GM19324 (cell line): Measurements from ENCODE around the gene ANKRD34A.

ENCODE experiments used
- ATAC-seq: cut with Tn5 transposase; IDR thresholded peaks from one replicate; pipeline ENCODE4 v1.9.1; 2021; ENCODE audit warnings: mild to moderate bottlenecking, moderate library complexity; ENCODE audit not compliant: unreplicated experiment, low FRiP score

Gene ANKRD34A

DNA sequence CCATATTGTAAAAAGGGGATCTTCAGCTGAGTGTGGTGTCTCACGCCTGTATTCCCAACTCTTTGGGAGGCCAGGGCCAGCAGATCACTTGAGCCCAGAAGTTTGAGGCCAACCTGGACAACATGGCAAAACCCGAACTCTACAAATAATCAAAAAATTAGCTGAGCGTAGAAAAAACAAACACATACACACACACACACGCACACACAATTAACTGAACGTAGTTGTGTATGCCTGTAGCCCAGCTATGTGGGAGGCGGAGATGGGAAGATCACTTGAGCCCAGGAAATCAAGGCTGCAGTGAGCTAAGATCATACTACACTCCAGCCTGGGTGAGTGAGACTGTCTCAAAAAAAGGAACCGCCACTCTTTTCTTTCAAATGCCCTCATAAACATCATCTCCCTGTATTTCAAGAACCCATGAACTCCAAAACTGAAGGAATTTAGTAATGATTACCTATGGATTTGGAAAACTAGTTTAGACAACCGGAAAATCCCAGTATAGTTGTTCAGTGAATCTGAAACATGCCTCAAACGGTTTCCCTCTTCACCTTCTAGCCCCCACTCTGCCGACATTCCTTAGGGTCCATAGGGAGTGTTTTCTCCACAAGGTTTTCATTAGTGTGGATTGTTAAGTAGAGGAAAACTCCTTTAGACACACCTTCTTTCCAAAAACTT lies 27.5 kb upstream of the ANKRD34A start:
- ATAC-seq, result no peak

DNA sequence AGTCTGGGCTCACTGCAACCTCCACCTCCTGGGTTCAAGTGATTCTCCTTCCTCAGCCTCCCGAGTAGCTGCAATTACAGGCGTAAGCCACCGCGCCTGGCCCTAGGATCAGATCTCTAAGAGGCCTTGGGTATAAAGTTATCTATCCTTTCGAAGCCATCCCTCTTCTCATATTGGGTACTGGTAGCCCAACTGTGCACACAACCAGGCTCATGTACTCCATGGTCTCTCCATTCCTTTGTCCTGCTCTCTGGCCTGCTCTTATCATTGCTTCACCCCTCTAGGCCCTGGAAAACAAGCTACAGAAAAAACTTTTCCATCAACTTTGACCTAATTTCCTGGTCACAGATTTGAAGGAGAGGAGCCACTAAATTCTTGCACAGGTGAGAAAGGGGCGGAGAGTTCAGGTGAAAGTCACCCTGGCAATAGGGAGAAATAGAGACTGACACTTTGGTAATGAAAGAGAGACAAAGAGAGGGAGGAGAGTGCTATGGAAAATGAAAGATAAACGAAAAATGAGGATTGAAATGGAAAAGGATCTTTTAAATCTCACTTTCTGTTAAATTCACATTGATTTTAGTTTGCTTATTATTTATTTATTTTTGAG lies 26.0 kb upstream of the ANKRD34A start:
- ATAC-seq, result no peak

DNA sequence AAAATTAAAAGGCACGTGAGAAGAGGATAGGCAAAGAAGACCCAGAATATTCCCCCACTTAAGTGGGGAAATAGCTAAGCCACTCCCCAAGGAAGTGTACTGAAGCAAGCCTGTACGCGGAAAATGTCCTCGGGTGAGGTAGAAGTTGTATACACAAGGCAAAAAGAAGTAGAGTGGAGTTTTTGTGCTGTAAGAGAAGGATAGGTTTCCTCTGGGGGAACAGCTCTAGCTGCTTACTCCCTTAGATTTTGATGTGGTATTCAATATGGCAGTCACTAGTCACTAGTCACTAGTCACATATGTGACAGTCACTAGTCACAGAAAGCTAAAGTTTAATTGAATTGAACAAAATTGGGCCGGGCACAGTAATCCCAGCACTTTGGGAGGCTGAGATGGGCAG lies 24.4 kb upstream of the ANKRD34A start:
- no peak for ATAC-seq

DNA sequence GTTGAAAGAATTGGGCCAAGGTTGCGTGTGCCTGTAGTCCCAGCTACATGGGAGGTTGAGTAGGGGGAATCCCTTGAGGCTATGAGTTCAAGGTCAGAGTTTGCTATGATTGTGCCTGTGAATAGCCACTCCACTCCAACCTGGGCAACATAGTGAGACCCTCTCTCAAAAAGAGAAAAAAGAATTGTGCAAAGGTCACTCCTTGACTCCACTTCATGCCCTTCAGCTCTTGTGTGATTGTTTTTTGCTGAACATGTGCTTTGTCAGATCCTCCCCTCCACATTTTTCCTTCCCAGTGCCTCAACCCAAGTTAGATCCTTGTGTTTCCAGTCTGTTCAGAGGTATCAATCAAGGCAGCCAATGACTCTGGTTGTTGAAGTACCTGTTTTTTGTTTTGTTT lies 23.6 kb upstream of the ANKRD34A start:
- no peak for ATAC-seq

DNA sequence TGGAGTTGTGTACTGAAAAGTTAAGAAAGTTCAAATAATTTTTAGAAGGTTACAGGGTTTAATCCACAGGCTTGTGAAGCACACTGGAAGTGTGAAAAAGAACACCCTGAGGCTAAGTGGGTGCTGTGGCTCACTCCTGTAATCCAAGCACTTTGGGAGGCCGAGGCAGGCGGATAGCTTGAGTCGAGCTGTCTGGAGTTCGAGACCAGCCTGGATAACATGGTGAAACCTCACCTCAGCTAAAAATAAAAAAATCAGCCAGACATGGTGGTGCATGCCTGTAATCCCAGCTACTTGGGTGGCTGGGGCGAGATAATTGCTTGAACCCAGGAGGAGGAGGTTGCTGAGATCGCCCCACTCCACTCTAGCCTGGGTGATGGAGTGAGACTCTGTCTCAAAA lies 22.2 kb upstream of the ANKRD34A start:
- ATAC-seq, result no peak

DNA sequence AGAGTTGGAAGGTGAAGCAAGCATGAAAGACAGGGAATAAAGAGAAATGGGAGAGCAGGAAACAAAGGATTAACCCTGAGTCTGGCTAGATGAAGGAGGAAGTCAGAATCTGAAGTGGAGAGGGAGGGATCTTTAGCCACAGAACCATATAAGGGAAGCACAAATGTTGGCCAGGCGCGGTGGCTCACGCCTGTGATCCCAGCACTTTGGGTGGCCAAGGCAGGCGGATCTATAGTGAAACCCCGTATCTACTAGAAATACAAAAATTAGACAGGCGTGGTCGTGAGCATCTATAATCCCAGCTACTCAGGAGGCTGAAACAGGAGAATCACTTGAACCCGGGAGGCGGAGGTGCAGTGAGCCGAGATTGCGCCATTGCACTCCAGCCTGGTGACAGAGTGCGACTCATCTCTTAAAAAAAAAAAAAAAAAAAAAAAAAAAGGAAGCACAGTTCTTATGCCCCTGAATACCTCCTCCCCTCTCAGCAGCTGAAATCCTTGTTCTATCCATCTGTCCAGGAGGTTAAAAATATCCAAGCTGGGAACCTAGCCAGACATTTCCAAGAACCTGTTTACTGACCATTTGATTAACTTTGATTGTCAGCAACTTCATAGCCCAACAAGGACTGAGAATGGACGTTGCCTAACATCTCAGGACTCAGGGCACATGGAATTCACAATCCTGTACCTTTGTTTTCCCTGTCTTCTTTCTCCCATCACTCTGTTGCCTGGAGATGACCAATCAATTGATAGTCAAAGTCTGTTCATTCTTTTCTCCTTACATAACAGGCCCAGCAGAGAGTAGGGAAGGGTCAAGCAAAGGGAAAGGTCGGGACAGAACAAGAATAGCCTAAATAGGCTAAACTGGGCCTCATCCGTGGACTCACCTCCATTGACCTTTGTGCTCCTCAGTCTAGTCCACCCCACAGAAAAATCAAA lies 21.4 kb upstream of the ANKRD34A start:
- ATAC-seq, result no peak

DNA sequence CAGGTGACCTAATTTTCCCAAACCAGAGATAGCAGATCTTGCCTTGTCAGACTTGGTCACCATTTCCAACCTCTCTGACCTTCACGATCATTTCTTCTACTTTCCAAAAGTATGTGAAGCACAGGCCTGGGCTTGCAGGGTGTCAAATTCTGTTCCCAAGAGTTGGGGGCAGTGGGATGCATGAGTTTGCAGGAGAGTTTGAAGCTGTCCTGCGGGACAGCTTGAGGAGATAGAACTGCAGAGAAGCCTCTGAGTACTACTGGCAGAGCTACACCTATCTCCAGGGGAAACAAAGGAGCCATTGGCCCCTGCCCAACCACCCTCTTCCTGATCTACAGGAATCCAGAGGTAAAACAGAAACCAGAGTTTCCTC lies 20.7 kb upstream of the ANKRD34A start:
- no peak for ATAC-seq

DNA sequence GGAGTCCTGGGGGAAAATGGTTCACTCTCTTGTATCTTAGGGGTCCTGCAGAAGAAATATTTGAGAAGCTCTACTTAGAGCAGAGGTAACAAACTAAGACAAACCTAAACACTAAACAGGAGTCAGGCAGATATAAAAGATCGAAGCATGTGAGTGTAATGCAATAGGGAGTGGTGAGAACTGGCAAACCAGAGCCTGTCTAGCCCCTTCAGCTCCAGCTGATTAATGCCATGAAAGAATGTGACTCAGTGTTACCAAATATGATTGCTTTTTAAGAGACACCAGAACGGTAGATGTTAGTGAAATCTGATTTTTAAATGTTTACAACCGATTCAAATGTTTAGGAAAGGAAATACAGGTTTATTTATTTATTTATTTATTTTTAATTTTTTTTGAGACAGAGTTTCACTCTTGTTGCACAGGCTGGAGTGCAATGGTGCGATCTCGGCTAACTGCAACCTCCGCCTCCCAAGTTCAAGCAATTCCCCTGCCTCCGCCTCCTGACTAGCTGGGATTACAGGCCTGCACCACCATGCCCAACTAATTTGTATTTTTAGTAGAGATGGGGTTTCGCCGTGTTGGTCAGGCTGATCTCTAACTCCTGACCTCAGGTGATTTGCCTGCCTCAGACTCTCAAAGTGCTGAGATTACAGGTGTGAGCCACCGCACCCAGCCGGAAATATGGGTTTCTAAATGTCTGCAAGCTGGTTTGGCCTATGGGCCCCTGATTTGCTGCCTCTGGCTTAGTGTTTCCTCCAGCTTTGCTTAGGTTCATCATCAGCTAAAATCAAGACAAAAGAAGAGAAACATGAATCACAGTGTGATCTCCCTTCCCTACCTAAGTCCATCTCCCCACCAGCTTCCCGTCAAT lies 19.8 kb upstream of the ANKRD34A start:
- no peak for ATAC-seq

DNA sequence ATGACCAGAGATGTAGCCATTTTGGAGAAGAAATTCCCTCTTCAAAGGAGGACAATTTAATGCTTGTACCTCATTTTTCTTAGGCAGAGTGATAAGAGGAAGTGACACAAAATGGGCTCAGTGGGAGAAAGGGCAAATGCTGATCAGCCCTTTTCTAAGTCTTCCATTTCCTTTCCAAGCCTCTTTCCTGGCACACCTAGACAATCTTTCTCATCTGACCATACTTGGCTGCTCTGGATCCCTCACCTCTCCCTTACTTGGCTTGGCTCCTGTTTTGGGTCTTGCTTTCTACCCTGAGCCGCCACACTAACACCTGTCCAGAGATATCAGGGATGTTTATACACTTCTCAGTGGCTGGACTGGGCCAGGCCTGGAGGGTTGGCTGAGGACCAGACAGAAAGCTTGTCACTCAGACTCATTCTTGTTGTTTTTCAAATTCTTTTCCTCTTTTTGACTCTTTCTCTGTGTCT lies 18.9 kb upstream of the ANKRD34A start:
- ATAC-seq, result no peak

DNA sequence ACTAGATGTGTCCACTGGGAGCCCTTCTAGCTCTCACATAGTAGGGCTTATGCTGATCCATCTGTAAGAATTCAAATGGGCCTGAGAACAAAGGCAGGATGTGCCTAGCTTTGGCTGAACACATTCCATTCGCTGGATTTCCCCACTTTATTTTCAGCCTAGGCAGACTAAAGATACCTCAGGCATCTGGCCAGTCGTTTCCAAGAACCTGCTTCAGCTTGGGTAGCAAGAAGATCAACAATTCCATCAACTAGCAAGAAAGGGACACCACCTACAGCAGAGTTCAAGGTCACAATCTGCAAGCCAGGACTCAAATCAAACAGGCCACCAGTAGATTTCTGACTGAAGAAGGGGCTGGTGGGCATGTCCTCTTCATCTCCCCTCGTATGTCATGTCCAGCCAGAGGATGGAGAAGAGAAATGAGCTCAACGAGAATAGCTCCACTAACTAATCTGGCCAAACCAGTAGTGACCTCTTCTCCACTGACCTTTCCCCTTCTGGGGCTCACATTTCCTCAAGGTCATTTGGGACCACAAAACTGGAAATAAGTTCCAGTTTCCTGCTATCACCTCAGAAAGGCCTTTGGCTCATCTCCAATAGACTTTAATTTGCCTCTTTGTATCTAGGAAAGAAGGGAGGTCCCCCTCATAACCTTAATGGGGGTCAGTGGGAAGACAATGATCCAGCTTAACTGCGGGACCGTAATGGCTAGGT lies 17.8 kb upstream of the ANKRD34A start:
- no peak for ATAC-seq

DNA sequence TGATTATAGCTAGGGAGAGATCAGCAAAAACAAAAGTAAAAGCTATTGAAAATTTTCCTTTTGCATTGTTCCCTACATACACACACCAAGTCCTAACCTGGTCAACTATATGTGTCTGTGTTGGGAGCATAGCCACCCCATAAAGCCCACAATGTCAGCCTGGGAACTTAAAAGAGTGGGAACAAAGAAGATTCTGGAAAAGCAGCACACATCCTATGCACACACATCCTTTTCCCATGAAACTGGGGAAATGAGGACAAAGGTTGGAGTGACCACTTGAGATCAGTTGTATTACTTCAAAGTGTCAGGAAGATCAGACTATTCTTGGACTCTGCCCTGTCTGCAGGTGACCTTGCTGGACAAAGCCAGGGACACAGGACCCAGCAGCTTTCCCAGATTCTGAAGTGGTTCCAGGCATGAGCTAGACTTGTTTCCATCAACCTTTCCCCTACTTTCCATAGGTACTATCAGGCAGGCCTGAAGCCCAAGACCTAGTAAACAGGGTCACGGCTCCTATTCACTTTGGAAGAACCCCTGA lies 16.2 kb upstream of the ANKRD34A start:
- ATAC-seq, result no peak

DNA sequence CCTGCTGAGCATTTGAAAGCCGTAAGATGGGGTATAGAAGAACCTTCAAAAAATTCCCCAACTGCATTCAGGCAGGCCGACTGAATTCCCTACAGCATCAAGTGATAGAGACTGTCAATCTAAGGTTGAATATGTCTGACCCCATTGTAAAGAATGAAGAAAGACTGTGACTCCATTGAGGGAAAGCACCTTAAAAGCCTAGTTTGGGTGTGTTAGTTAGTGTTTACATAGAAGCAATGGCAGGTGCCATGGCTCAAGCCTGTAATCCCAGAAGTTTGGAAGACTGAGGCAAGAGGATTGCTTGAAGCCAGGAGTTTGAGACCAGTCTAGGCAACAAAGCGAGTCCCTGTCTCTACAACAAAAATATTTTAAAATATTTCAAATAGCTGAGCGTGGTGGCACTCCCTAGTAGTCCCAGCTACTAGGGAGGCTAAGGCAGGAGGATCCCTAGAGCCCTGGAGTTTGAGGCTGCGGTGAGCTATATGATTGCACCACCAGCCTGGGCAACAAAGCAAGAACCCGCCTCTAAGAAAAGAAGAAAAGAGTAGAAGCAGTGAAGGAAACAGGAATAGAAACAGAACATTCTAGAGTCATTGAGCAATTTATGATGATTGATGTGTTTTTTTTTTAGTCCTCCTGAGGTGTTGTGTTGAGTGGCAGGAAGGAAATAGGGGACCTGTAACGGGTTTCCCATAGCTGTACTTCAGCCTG lies 15.5 kb upstream of the ANKRD34A start:
- ATAC-seq, result peak; percentile 3

DNA sequence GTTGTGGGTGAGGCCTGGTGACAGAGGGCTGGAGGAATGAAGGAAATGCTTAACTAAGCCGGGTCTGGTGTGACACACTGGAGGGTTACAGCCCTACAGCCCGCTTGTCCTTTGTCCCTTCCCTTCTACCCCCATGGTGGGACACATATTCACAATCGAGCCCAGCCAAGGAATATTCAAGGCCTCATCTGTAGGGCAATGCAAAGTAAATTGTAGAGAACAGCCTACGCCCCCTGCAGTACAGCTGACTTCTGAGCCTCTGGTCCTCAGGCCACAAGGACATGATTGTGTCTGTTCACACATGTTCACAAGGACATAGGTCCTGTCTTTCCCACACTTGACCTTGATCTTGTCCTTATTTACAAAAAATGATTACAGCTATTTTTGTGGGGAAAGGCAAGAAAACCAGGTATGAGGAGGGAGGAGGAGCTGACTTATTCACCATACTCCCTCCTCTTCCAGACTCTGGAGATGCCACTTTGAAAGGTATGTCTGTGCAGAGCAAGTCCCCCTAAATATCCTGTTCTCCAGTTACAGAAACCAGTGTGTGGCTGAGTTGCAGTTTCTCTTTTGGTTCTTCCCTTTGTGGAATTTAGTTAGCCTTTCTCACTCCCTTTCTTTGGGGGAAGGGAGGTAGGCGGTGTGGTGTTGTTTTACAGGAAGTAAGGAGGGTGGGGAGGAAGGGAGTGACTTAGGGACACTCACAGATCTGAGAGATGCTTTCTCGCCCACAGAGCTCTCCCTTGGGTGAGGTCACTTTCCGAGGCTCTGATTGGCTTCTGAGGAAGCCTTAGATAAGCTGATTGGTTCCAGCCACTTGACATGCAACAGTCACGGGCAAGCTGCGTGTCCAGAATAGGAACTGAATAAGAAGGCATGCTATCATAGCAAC lies 14.7 kb upstream of the ANKRD34A start:
- peak; percentile 83 for ATAC-seq

DNA sequence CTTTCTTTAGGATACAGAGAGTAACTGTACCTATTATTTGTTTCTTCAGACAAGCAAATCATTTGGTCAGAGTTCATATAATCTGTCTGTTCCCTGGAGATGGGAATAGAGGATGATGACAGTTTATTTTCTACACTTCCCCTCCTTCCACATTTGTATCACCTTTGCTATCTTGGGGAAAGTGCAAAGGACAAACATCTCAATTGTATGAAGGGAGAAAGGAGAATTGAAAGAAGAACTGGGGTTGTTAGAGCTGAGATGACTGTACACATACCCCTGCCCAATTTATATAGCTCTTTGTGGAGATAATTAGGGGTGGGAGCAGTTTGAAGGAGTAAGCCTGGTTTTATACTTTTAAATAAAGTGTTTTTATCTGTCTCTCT lies 14.1 kb upstream of the ANKRD34A start:
- no peak for ATAC-seq

DNA sequence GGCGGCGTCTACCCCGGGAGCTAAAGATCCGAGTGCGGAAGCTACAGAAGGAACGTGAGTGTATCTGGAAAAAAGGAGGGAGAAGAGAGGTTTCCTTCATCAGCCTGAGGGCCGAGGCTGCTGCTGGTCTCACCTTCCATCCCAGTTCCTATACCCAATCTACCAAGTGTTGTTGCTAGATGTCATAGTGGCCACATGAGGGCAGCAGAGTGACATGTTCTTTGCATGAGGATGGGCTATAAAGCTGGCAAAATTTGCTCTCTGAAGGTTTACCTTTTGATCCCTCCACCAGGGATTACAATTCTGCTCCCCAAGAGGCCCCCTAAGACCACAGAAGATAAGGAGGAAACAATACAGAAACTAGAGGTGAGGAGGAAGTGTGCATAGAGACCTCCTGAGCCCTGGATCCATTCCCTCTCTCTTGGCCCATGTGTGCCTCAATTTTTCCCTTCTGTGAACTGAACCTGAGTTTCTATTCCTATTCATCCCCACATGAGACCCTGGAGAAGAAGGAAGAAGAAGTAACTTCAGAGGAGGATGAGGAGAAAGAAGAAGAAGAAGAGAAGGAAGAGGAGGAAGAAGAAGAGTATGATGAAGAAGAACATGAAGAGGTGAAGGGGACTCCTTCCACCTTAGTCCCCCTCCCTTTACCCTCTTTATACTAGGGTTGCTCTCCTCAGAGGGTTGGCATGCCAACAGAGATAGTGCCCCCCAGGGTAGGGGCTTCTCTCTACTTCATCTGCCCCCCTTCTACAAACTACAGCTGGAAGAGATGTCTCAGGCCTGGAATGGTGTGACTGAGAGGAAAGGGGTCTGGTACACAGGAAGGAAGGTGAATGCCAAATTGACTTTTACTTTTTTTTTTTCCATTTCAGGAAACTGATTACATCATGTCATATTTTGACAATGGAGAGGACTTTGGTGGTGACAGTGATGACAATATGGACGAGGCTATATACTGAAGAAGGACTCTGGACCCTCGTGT lies 13.4 kb upstream of the ANKRD34A start:
- ATAC-seq, result no peak

DNA sequence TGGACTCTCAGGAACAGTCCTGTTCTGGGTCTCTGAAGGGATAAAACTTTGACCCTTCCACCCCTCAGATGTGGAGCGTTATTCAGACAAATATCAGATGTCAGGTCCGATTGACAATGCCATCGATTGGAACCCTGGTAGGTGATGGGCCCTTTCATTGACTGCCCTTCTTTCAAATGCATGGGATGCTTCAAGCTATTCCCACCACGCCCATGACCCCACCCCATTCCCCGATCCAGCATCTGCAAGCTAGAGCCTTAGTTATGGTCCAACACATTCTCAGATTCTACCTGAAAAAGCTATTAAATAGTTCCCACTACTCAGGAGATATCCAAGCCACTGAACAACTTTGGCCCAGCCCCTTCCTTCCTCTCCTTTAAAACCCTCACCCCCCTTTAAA lies 12.6 kb upstream of the ANKRD34A start:
- ATAC-seq, result no peak

DNA sequence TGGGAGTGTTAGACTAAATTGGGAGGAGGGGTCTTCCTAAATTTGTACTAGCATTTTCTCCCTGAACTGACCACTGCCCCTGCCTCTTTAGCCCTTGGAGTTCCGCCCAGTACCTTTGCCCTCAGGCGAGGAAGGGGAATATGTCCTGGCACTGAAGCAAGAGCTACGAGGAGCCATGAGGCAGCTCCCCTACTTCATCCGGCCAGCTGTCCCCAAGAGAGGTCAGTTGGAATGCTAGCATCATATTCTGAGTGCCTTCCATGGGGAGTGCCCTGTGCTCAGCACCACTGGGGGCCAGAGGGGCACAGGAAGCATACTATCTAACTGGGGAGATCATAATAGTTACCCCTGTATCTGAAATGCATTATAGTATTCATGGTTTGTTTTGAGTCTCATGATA lies 10.8 kb upstream of the ANKRD34A start:
- no peak for ATAC-seq
